ENCODE measurements around the gene FOXO1. TPM values are rescaled to one million over a fixed set of nuclear protein-coding genes. Genes with fewer than 3 reads are reported as not detected.

FOXO1 gene
- total and polyA plus RNA-seq, 4 experiments from 2014 or later: 35.2 to 72.3 (median 68.2) TPM

- peak overlapping the region in 3 of 7 donors; percentile 29 to 66 (median 58) for H3K27ac Mint-ChIP-seq
- peak overlapping the region in 5 of 8 donors; percentile 11 to 60 (median 40) for H3K4me3 Mint-ChIP-seq
- H3K36me3 Mint-ChIP-seq: peaks cover 0 to 12% of the 10 kb centered on the region in 2 donors
- peaks cover 74 to 98% (median 87%) of the 10 kb centered on the region in 4 donors for H3K4me1 Mint-ChIP-seq
- Histone ChIP-seq H3K27ac (ENCODE audit: low read depth, low read length) (no peak overlapping the region), H3K9me3 (ENCODE audit: control insufficient read depth in 1 of 2, low read length in 2 of 2) (no peaks in the 10 kb centered on the region), H3K4me3 (ENCODE audit: low read length in 2 of 2) (no peak overlapping the region), H3K36me3 (ENCODE audit: insufficient read depth, low read length) (no peaks in the 10 kb centered on the region), H3K4me1 (ENCODE audit: insufficient read depth, low read length) (peaks cover 95% of the 10 kb centered on the region), H3K27me3 (ENCODE audit: insufficient read depth, low read length) (no peaks in the 10 kb centered on the region)
- ChIA-PET POLR2A (ENCODE audit: partially characterized antibody) (interaction anchor here (0.9 kb wide), 1 partner anchor 92 kb away, joined by 3 read pairs; no protein-coding TSS in a partner anchor), CTCF (ENCODE audit: partially characterized antibody) (interaction anchor here (1.2 to 1.6 kb wide), 2 partner anchors 10 to 12 kb away, joined by 3 to 4 read pairs; no protein-coding TSS in a partner anchor)
- intact Hi-C loops (cut with micrococcal nuclease): no loop called here
- no peak for DNase-seq
- no peaks in the 10 kb centered on the region for H3K9me3 Mint-ChIP-seq
- no peaks in the 10 kb centered on the region for H3K27me3 Mint-ChIP-seq
Measured at GRCh38 chr13:40571338-40571963, 95.0 kb downstream of the FOXO1 start.

GRCh38 chr13:40570930-40571329 is 95.5 kb downstream of the FOXO1 start:
- no peaks in the 10 kb centered on the region for H3K27me3 ChIP-seq (ENCODE audit: insufficient read depth, low read length)
- no peak for DNase-seq
- Mint-ChIP-seq H3K27me3 (no peaks in the 10 kb centered on the region), H3K27ac (peak overlapping the region in 6 of 7 donors; percentile 5 to 66 (median 54)), H3K36me3 (peaks cover 0 to 11% of the 10 kb centered on the region in 2 donors), H3K4me1 (peaks cover 71 to 96% (median 85%) of the 10 kb centered on the region in 4 donors), H3K9me3 (no peaks in the 10 kb centered on the region), H3K4me3 (peak overlapping the region in 4 of 8 donors; percentile 22 to 63 (median 40))
- H3K9me3 ChIP-seq (ENCODE audit: control insufficient read depth in 1 of 2, low read length in 2 of 2): no peaks in the 10 kb centered on the region
- POLR2A ChIA-PET (ENCODE audit: partially characterized antibody): interaction anchor here (0.9 kb wide), 1 partner anchor 93 kb away, joined by 3 read pairs; no protein-coding TSS in a partner anchor
- no peak overlapping the region for H3K27ac ChIP-seq (ENCODE audit: low read depth, low read length)
- intact Hi-C loops (cut with micrococcal nuclease): no loop called here
- H3K4me3 ChIP-seq (ENCODE audit: low read length in 2 of 2): no peak overlapping the region
- no peaks in the 10 kb centered on the region for H3K36me3 ChIP-seq (ENCODE audit: insufficient read depth, low read length)
- peaks cover 94% of the 10 kb centered on the region for H3K4me1 ChIP-seq (ENCODE audit: insufficient read depth, low read length)
- CTCF ChIA-PET (ENCODE audit: partially characterized antibody): interaction anchor here (1.2 to 1.6 kb wide), 2 partner anchors 10 to 13 kb away, joined by 3 to 4 read pairs; no protein-coding TSS in a partner anchor

- Mint-ChIP-seq H3K4me1 (peaks cover 71 to 96% (median 85%) of the 10 kb centered on the region in 4 donors), H3K27me3 (no peaks in the 10 kb centered on the region), H3K4me3 (no peak overlapping the region), H3K9me3 (no peaks in the 10 kb centered on the region), H3K27ac (peak overlapping the region in 2 of 7 donors; percentile 17 to 65), H3K36me3 (peaks cover 0 to 5% of the 10 kb centered on the region in 2 donors)
- POLR2A ChIA-PET (ENCODE audit: partially characterized antibody): interaction anchor here (1.3 to 1.6 kb wide), 2 partner anchors 10 to 96 kb away, joined by 3 read pairs; no protein-coding TSS in a partner anchor
- Histone ChIP-seq H3K27me3 (ENCODE audit: insufficient read depth, low read length) (no peaks in the 10 kb centered on the region), H3K9me3 (ENCODE audit: control insufficient read depth in 1 of 2, low read length in 2 of 2) (no peaks in the 10 kb centered on the region), H3K4me1 (ENCODE audit: insufficient read depth, low read length) (peaks cover 94% of the 10 kb centered on the region), H3K36me3 (ENCODE audit: insufficient read depth, low read length) (no peaks in the 10 kb centered on the region), H3K4me3 (ENCODE audit: low read length in 2 of 2) (no peak overlapping the region), H3K27ac (ENCODE audit: low read depth, low read length) (no peak overlapping the region)
- intact Hi-C loops (cut with micrococcal nuclease): no loop called here
- no peak for DNase-seq
- CTCF ChIA-PET (ENCODE audit: partially characterized antibody): interaction anchor here (0.8 to 1.4 kb wide), 2 partner anchors 10 to 499 kb away, joined by 3 read pairs; no protein-coding TSS in a partner anchor
Measured at GRCh38 chr13:40569024-40569350, 97.5 kb downstream of the FOXO1 start.

- Histone ChIP-seq H3K4me3 (ENCODE audit: low read length in 2 of 2) (no peak overlapping the region), H3K36me3 (ENCODE audit: insufficient read depth, low read length) (no peaks in the 10 kb centered on the region), H3K27me3 (ENCODE audit: insufficient read depth, low read length) (no peaks in the 10 kb centered on the region), H3K4me1 (ENCODE audit: insufficient read depth, low read length) (peaks cover 94% of the 10 kb centered on the region), H3K27ac (ENCODE audit: low read depth, low read length) (no peak overlapping the region), H3K9me3 (ENCODE audit: control insufficient read depth in 1 of 2, low read length in 2 of 2) (no peaks in the 10 kb centered on the region)
- intact Hi-C loops (cut with micrococcal nuclease): no loop called here
- peaks cover 72 to 96% (median 85%) of the 10 kb centered on the region in 4 donors for H3K4me1 Mint-ChIP-seq
- peak overlapping the region in 3 of 8 donors; percentile 1 to 21 (median 2) for H3K4me3 Mint-ChIP-seq
- no peaks in the 10 kb centered on the region for H3K9me3 Mint-ChIP-seq
- H3K27ac Mint-ChIP-seq: peak overlapping the region in 6 of 7 donors; percentile 1 to 91 (median 37)
- no peak for DNase-seq
- H3K36me3 Mint-ChIP-seq: peaks cover 0 to 5% of the 10 kb centered on the region in 2 donors
- CTCF ChIA-PET (ENCODE audit: partially characterized antibody): interaction anchor here (0.8 to 1.4 kb wide), 2 partner anchors 9 to 499 kb away, joined by 3 read pairs; no protein-coding TSS in a partner anchor
- POLR2A ChIA-PET (ENCODE audit: partially characterized antibody): interaction anchor here (1.3 to 1.6 kb wide), 2 partner anchors 9 to 97 kb away, joined by 3 read pairs; no protein-coding TSS in a partner anchor
- H3K27me3 Mint-ChIP-seq: no peaks in the 10 kb centered on the region
Measured at GRCh38 chr13:40568246-40569023, 98.0 kb downstream of the FOXO1 start.

GRCh38 chr13:40566811-40567210 is 99.6 kb downstream of the FOXO1 start:
- H3K9me3 Mint-ChIP-seq: no peaks in the 10 kb centered on the region
- peaks cover 75 to 96% (median 86%) of the 10 kb centered on the region in 4 donors for H3K4me1 Mint-ChIP-seq
- ChIA-PET POLR2A (ENCODE audit: partially characterized antibody) (interaction anchor here (0.5 to 1.3 kb wide), 3 partner anchors 16 to 81 kb away, joined by 3 to 4 read pairs (median 3); no protein-coding TSS in a partner anchor), CTCF (ENCODE audit: partially characterized antibody) (no interaction called here)
- H3K36me3 ChIP-seq (ENCODE audit: insufficient read depth, low read length): no peaks in the 10 kb centered on the region
- H3K4me3 ChIP-seq (ENCODE audit: low read length in 2 of 2): no peak overlapping the region
- H3K27me3 ChIP-seq (ENCODE audit: insufficient read depth, low read length): no peaks in the 10 kb centered on the region
- peaks cover 90% of the 10 kb centered on the region for H3K4me1 ChIP-seq (ENCODE audit: insufficient read depth, low read length)
- no peak for DNase-seq
- no peaks in the 10 kb centered on the region for H3K27me3 Mint-ChIP-seq
- intact Hi-C loops (cut with micrococcal nuclease): no loop called here
- peak overlapping the region in 6 of 8 donors; percentile 33 to 66 (median 44) for H3K4me3 Mint-ChIP-seq
- H3K36me3 Mint-ChIP-seq: peaks cover 0 to 5% of the 10 kb centered on the region in 2 donors
- peak overlapping the region in 4 of 7 donors; percentile 17 to 69 (median 63) for H3K27ac Mint-ChIP-seq
- no peaks in the 10 kb centered on the region for H3K9me3 ChIP-seq (ENCODE audit: control insufficient read depth in 1 of 2, low read length in 2 of 2)
- no peak overlapping the region for H3K27ac ChIP-seq (ENCODE audit: low read depth, low read length)

- peaks cover 68 to 95% (median 80%) of the 10 kb centered on the region in 4 donors for H3K4me1 Mint-ChIP-seq
- peak overlapping the region in 7 of 8 donors; percentile 14 to 77 (median 60) for H3K4me3 Mint-ChIP-seq
- intact Hi-C loops (cut with micrococcal nuclease): no loop called here
- CTCF ChIA-PET (ENCODE audit: partially characterized antibody): interaction anchor here (1.3 kb wide), 1 partner anchor 102 kb away, joined by 4 read pairs; no protein-coding TSS in a partner anchor
- no peak overlapping the region for H3K27ac ChIP-seq (ENCODE audit: low read depth, low read length)
- POLR2A ChIA-PET (ENCODE audit: partially characterized antibody): interaction anchor here (3.8 kb wide), 1 partner anchor 99 kb away, joined by 15 read pairs; no protein-coding TSS in a partner anchor
- peaks cover 2% of the 10 kb centered on the region for H3K36me3 ChIP-seq (ENCODE audit: insufficient read depth, low read length)
- H3K36me3 Mint-ChIP-seq: peaks cover 4 to 14% of the 10 kb centered on the region in 2 donors
- no peaks in the 10 kb centered on the region for H3K27me3 Mint-ChIP-seq
- H3K9me3 Mint-ChIP-seq: no peaks in the 10 kb centered on the region
- H3K27ac Mint-ChIP-seq: peak overlapping the region; percentile 71 to 90 (median 83)
- H3K4me3 ChIP-seq (ENCODE audit: low read length in 2 of 2): no peak overlapping the region
- no peak for DNase-seq
- no peaks in the 10 kb centered on the region for H3K27me3 ChIP-seq (ENCODE audit: insufficient read depth, low read length)
- H3K9me3 ChIP-seq (ENCODE audit: control insufficient read depth in 1 of 2, low read length in 2 of 2): no peaks in the 10 kb centered on the region
- peaks cover 78% of the 10 kb centered on the region for H3K4me1 ChIP-seq (ENCODE audit: insufficient read depth, low read length)
Measured at GRCh38 chr13:40565282-40566148, 100.9 kb downstream of the FOXO1 start.

Data from CD4-positive, alpha-beta memory T cell (primary cell).